Right ventricle myocardium inferior (tissue), 1 donor: ENCODE data around the gene NOXO1. TPM values are rescaled to one million over a fixed set of nuclear protein-coding genes. Genes with fewer than 3 reads are reported as not detected.

Experiments
- ATAC-seq: fragments of 200-7000 bp; cut with Tn5 transposase; one replicate; pipeline ENCODE4 v1.9.1; 2020; ENCODE audit warnings: mild to moderate bottlenecking, moderate library complexity
- DNase-seq: peaks from one replicate; pipeline ENCODE4 v3.0.0; 2021; ENCODE audit errors: missing footprints
- intact Hi-C: fragments of 100-400 bp; cut with DNase I; formaldehyde crosslinking; loops from one replicate; pipeline ENCODE4 v1.11.0; 2022
- total RNA-seq: library from RNA; stranded (reverse); fragmentation: NEBNext Ultra II Directional; extraction: Animal tissue kit (Norgen Biotek cat#: 25700); gene quantifications from one replicate; pipeline ENCODE4 v1.2.1, GENCODE V29; 2021
- donor health status: DM: no; HTN: yes; CAD: no; lungs with severe emphysema.

Gene NOXO1
- total RNA-seq, 1 donor from 2014 or later, result 0.22 TPM

DNA sequence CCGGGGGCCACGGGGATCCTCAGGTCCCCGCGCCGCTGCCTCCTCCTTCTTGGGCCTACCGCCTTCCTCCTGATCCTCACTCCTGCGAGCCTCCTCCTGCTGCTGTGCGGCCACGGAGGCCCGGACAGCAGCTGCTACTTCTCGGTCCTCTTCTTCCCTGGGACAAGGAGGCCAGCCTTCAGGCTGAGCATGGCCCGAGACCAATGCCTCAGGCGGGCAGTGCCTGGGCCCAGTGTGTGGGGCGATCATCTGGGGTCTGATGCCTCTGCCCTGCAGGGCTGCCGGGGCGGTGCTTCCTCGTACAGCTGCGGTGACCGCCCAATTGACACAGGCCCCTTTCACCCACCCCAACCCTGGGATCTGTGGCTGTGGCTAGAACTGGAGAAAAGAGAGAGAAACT lies 19.8 kb upstream of the NOXO1 start:
- intact Hi-C loops, result no loop called here
- ATAC-seq, result no peak
- no peak for DNase-seq

DNA sequence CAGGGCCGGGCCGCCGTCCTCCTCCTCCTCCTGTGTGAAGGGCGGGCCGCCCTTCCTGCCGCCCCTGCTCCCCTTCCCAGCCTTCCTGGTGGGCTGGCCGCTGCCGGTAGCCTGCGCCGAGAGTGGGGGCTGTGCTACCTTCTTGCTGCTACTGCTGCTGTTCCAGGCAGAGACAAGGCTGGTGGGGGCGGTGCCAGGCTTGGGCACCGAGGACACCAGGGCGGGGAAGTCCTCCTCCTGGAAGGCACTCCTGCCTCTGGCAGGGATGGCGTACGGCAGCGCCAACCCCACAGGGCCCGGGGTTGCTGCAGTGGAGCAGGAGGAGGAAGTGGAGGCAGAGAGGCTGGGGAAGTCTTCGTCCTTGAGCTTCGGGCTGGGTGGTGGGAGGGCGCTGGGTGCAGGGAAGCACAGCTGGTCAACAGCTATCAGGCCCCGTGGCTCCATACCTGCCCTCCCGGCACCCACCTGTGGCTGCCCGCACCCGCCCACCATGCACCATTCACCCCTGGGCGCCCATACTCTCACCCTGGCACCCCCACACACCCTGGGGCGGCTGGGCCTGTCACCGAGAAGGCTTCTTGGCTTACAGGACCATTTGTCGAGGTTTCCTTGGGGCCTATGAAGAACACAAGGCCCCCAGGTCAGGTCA lies 18.7 kb upstream of the NOXO1 start:
- intact Hi-C loops, result no loop called here
- DNase-seq, result no peak
- ATAC-seq, result no peak

DNA sequence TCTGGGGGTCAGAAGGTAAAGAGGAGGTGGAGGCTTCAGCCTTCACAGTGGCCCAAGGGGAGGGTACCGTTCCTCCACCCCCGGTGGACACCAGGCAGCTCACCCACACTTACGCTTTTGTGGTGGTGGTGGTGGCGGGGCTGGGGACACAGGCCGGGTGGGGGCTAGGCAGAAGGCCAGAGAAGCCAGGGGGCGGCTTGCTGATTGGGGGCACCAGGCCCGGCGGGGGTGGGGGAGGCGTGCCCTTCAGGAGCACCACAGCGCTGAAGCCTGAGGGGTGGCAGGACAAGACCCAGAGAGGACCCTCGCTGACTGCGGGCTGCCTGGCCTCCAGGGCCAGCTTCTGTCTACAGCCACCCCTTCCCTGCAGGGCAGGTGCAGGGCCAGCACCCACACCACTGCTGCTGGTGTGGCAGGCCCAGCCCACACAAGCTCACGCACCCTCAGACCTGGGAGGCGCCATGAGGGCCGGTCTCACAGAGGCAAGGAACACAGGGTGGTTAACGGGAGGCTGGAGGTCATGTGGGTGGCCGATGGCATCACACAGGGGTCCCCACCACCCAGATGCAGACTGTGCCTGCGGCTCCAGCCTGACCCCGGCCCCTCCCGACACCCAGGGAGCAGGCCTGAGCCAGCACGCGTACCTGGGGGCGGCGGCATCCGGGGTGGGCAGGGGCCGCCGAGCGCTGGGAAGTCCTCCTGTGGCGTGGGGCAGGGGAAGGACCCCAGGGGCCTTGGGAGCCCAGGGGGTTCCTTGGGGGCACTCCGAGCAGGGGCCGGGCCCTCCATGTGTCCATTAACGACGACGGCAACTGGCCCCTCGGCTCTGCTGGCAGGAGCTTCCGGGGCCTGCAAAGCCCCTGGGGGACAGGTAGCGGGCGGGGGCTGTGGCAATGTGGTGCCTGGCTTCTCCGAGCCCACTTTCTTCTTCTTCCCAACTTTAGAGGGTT lies 17.9 kb upstream of the NOXO1 start:
- DNase-seq (no peak), ATAC-seq (no peak)
- intact Hi-C loops, result no loop called here

DNA sequence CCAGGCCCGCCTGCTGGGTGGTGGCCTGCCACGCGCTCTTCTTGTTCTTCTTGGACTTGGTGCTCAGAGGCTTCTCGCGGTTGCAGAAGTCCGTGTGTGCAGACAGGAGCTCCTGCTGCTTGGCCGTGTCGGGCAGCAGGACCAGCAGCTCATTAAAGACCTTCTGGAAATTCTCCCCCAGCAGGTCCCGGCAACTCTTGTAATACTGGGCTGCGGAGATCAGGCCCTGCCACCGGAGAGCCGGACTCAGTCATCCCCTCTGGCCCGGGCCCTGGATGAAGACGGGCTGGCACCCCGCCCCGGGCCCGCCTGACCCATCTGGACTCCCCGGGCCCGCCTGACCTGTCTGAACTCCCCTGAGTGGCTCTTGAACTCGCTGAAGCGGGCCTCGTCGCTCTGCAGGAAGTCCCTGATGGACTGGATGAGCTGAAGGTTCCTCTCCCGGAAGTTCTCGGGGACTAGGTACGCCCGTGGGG lies 17.1 kb upstream of the NOXO1 start:
- ATAC-seq (no peak), DNase-seq (no peak)
- intact Hi-C loops, result no loop called here

DNA sequence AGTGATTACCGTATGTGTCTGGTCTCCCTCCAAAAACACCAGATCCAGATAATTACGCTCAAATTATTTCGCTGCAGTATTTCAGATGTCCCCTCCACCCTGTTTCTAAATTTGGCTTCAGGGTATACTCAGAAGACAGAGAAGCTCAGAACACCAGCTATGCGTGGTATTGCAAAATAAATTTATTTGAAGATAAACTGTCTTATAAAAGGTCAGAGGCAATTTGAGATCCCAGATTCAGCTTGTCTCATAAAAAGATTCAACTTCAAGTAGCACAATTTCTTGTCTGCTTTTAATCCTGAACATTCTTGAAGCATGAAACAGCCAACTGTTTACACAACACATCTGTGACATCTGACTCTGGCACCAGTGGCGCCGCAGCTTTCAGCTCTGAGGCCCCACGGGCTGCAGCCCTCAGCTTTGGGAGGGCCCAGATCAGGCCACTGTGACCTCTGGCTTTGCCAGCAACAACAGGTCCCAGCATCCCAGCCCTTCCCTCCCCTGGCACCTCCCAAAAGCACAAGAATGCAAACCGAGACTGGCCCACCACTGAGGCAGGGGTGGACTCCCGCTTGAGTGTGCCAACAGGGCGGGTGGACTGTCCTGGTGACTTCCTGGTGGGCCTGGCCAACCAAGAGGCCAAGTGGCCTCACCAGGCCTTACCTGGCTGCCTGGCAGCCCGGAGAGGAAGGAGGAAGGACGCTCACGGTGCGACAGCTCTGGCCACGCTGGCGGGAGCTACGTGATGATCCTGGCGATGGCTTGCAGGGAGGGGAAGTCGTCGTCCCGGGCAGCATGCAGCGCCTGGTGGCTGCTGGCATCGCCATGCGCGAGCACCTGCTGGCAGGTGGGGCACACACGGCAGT lies 16.5 kb upstream of the NOXO1 start:
- peak; percentile 14 for ATAC-seq
- DNase-seq, result no peak

DNA sequence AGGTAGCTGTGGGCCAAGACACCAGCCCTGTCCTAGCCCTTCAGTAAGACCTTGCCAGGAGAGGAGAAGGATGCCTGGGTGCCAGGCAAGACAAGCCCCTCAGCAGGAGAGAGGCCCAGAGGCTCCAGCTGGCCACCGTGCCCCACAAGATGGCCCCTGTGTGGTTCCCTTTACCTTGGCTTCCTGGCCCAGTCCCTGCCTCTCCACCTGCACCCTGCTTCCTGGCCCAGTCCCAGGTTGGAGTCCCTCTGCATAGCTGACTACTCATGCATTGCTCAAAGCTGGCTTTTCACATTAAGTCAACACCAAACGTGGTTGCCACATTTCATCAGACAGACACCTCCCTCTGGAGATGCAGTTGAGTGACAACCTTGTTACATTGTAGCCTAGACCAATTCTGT lies 12.5 kb upstream of the NOXO1 start:
- intact Hi-C loops, result no loop called here
- ATAC-seq, result no peak
- DNase-seq, result no peak

More for the DNA sequence above, 16.5 kb upstream of the NOXO1 start:
- intact Hi-C loops, result no loop called here

DNA sequence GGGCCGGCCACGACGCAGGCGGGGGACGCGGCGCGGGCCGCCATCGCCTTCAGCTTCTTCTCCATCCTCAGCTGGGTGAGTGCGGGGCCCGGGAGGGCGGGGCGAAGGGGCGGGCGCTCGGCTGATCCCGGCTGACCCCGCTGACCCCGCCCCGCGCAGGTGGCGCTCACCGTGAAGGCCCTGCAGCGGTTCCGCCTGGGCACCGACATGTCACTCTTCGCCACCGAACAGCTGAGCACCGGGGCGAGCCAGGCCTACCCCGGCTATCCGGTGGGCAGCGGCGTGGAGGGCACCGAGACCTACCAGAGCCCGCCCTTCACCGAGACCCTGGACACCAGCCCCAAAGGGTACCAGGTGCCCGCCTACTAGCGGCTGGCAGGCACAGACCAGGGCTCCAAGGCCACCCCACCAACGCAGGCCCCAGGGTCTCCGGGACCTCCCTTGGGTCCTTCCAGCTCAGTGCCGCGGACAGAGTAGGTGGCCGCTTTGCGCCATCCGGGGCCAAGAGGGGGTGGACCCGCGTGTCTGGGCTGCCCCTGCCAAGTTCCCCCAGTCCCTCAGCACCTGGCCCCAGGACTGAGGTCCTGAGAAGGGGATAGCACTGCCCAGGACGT lies 11.5 kb upstream of the NOXO1 start:
- intact Hi-C loops, result no loop called here
- ATAC-seq (no peak), DNase-seq (no peak)

DNA sequence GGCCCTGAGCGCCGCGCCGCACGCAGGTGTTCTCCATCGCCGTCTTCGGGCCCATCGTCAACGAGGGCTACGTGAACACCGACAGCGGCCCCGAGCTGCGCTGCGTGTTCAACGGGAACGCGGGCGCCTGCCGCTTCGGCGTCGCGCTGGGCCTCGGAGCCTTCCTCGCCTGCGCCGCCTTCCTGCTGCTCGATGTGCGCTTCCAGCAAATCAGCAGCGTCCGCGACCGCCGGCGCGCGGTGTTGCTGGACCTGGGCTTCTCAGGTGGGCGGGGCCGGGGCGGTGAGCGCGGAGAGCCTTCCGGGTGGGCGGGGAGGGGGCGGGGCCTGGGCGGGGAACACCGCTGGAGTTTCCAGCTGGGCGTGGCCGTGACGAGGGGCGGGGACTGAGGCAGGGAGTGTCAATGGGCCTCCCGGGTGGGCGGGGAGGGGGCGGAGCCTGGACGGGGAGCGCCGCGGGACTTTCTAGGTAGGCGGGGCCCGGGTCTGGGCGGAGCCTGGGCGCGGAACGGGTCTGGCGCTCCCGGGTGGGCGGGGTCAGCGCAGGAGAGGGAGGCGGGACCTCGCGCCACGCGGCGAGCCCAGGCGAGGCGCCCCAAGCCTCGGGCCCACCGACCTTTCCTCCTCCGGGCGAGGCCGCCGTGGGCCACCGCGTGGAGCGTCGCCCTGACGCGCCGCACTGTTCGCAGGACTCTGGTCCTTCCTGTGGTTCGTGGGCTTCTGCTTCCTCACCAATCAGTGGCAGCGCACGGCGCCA lies 10.9 kb upstream of the NOXO1 start:
- intact Hi-C loops, result no loop called here
- peak; percentile 92 for ATAC-seq
- DNase-seq, result peak; percentile 98

DNA sequence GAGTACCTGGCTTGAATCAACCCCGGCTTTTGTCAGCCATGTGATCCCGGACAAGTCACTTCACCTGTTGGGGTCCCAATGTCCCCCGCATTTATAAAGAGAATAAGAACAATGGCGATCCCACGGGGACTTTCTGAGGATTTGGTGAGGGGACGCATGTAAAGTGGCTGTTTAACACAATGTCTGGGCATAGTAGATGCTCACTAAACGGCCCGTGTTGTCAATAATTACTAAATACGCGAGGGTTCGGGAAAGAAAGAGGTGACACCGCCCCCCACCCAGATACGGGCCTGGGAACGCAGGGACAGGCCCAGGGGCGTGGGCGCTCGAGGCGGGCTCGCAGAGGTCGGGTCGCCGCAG lies 10.3 kb upstream of the NOXO1 start:
- no peak for ATAC-seq

DNA sequence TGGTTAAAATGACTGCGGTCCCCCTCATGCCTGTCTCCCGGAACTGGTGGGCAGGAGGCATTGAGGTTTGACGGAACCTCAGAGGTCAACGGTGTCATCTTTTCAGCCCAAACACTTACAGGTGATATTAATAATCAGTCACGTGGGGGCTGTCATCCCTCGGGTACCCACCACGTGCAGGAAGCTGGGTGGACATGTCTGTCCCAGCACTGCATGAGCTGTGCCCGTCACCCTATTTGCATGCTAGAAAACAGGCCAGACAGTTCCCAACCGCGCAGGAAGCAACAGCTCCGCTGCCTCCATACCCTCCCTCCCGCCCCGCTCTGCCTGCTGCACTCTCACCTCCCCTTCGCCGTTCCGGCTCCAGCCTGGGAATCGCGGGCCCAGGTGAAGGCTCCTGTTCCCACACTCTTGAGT lies 9.9 kb upstream of the NOXO1 start:
- ATAC-seq (no peak), DNase-seq (peak; percentile 46)
- intact Hi-C loops, result no loop called here

More for the DNA sequence above, 10.3 kb upstream of the NOXO1 start:
- DNase-seq, result no peak
- intact Hi-C loops, result no loop called here

DNA sequence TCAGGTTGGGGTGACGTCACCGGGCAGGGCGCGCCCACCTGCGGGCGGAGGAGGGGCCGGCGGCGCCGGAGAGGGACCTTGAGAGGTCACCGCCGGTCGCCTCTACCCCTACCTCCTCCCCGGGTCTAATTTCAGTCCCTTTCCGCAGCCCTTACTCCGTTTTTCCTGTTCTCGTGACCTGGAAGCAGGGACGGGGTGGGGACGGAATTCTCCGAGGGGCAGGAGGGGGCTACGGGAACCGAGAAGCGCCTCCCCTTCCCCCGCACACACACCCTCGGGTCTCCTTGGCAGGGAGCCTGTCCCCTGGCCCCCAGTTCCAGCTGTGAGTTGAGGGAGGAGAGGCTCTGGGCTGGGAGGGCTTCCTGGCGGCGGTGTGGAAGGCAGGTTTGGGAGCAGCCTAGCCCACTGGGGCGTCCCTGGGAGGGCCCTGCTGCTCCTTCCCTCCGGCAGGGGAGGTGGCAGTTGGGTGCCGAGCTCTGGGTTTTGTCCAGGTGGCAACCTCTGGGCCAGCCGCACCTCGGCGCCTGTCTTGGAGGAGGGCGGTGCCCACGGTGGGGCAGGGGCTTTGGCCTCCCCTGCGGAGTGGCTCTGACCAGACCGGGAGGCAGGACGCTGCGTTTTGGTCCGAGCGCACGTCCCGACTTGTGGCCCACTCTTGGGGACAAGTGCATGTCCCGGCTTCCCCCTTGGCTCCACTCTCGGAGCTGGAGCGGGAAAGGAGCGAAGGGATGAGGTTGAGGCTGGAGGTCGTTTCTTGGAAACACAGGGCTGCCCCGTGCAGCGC lies 9.3 kb upstream of the NOXO1 start:
- DNase-seq (peak; percentile 59), ATAC-seq (no peak)
- intact Hi-C loops, result no loop called here

DNA sequence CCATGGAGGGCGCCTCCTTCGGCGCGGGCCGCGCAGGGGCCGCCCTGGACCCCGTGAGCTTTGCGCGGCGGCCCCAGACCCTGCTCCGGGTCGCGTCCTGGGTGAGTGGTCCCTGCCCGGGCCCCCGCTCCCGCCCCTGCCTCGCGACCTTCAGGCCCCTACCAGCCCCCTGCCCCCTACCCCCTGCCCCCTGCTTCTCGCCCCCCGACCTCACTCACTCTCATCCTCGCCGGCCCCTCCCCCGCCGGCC lies 8.8 kb upstream of the NOXO1 start:
- no peak for ATAC-seq
- no peak for DNase-seq
- intact Hi-C loops, result no loop called here

DNA sequence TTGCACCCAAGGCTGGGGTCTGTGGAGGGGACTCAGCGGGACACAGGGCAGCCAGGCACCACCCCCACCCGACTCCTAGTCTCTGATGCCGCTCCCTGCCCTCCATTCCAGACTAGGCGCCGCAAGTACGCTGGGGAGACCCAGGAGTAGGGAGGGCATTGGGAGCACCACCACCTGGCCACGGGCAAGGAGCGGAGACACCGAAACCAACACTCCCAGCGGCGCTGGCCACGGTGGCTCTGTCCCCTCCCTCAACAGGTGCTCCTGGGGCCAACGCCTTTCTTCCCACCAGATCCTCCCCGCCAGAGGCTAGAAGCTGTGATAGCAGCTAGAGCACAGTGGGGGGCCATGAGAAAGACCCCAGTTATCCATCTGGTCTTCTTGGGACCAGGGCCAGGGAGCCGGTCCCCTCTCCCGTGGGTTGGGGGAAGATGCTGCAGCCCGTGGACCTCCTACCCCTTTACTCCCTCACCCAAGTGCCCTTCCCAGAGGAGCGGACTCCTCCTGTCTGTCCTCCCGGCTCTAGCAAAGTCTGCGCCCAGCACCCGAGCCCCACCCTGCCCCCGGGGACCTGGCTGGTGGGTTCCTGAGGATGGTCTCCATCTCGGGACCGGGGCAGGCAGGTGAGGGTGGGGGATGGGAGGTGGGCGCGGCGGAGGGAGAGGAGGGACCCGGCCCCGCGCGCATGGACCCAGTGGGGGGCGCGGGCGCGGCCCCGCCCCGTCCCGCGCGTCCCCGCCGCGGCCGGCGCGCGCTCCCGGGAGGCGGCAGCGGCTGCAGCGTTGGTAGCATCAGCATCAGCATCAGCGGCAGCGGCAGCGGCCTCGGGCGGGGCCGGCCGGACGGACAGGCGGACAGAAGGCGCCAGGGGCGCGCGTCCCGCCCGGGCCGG lies 8.2 kb upstream of the NOXO1 start, which contains the start of gene SYNGR3:
SYNGR3 (plus strand) TSS at position 762 of the 892 bp plus-strand sequence. CDS start 133 bp downstream, outside the sequence.
- intact Hi-C loops, result no loop called here
- peak; percentile 56 for DNase-seq
- no peak for ATAC-seq

DNA sequence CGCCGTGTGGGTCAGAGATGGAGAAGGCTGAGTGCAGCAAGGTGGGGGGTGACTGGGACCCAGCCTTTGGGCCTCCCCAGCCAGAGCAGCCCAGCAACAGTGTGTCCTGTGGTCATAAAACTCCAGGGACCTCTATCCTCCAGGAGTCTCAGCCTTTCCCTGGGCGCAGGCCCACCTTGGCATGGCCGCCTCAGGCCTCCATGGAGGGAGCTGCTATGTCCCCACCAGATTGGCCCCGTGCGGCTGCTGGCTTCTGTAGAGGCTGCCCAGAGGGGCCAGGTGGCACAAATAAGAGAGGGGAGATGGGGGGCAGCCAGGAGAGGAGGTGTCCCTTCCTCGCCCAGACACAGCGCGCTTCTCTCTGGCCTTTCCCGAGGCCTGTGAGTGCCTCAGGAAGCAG lies 5.9 kb upstream of the NOXO1 start:
- intact Hi-C loops, result no loop called here
- DNase-seq (peak; percentile 56), ATAC-seq (no peak)

DNA sequence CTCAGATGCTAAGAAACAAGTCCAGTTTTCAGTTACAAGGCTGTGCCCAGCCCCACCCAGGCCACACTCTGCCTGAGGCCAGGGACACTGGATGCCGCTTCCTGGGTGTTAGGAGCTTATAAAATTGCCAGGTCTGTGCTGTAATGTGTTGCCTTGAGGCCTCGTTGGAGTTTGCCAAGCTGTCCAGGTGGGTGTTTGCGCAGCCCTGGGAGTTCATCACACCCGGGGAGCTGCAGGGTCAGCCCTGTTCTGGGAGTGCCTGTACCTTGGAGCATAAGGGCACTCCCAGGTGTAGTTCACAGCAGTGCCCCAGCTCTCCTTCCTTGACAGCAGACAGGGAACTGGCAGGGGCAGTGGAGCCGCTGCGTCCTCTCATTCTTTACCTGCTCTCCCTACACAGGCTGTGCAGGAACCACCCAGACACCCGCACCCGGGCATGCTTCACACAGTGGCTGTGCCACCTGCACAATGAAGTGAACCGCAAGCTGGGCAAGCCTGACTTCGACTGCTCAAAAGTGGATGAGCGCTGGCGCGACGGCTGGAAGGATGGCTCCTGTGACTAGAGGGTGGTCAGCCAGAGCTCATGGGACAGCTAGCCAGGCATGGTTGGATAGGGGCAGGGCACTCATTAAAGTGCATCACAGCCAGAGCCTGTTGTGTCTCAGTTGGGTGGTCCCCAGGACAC lies 4.3 kb upstream of the NOXO1 start:
- intact Hi-C loops, result no loop called here
- DNase-seq, result no peak
- ATAC-seq, result no peak
